Effector memory CD8-positive, alpha-beta T cell (primary cell): Measurements from ENCODE around the gene PCDHGA4.
"Not testable (repeated sequence)": the region's sequence is repeated elsewhere in the genome, so short reads cannot be mapped to it uniquely, and the experiment has no call there.

Experiments
- ATAC-seq: fragments of 150-1000 bp; cut with Tn5 transposase; replicated peaks from 2 replicates; pipeline ENCODE4 v1.10.0; 2021; ENCODE audit warnings: mild to moderate bottlenecking, moderate library complexity
- DNase-seq, 3 experiments: peaks; one replicate each; pipeline ENCODE4 v3.0.0; 2021
- H3K27ac Mint-ChIP-seq, 2 donors: one replicate each; pipeline ENCODE4 v1.8.0; 2022; ENCODE audit warnings: mild to moderate bottlenecking in 2 of 2, mixed read lengths in 2 of 2, moderate library complexity in 2 of 2
- H3K27me3 Mint-ChIP-seq, 2 donors: one replicate each; pipeline ENCODE4 v1.8.0; 2022; ENCODE audit warnings: mixed read lengths in 2 of 2
- H3K36me3 Mint-ChIP-seq: one replicate; pipeline ENCODE4 v1.8.0; 2022; ENCODE audit warnings: mild to moderate bottlenecking, moderate library complexity, mixed read lengths; ENCODE audit not compliant: insufficient read depth
- H3K4me1 Mint-ChIP-seq, 2 donors: one replicate each; pipeline ENCODE4 v1.8.0; 2022; ENCODE audit warnings: low read depth in 2 of 2, mixed read lengths in 2 of 2
- H3K4me3 Mint-ChIP-seq, 2 donors: one replicate each; pipeline ENCODE4 v1.8.0; 2022; ENCODE audit warnings: mild to moderate bottlenecking in 2 of 2, mixed read lengths in 2 of 2, moderate library complexity in 2 of 2
- H3K9me3 Mint-ChIP-seq, 2 donors: one replicate each; pipeline ENCODE4 v1.8.0; 2022; ENCODE audit warnings: mixed read lengths in 2 of 2

PCDHGA4 gene

GRCh38 chr5:141359790-141360426, 5.1 kb downstream of the PCDHGA4 start, which contains the start of gene PCDHGB2:
Gene PCDHGB2 (plus strand): TSS chr5:141359994. CDS start chr5:141360136, 142 bp downstream.
- DNase-seq: peak in 1 of 3 experiments; percentile 20
- Mint-ChIP-seq H3K36me3 (peaks cover 13% of the 10 kb centered on the region), H3K4me3 (peak within 1 kb of the TSS; percentile 65 to 80), H3K4me1 (peaks cover 2 to 9% of the 10 kb centered on the region in 2 donors), H3K9me3 (peaks cover 0 to 15% of the 10 kb centered on the region in 2 donors), H3K27me3 (peaks cover 59 to 95% of the 10 kb centered on the region in 2 donors), H3K27ac (peak within 1 kb of the TSS; percentile 44 to 47)
- peak; percentile 54 for ATAC-seq

GRCh38 chr5:141360685-141361084, 5.9 kb downstream of the PCDHGA4 start:
- H3K36me3 Mint-ChIP-seq: peaks cover 16% of the 10 kb centered on the region

GRCh38 chr5:141362719-141363118, 7.9 kb downstream of the PCDHGA4 start:
- Mint-ChIP-seq H3K9me3 (peaks cover 0 to 15% of the 10 kb centered on the region in 2 donors), H3K27ac (no peak overlapping the region), H3K4me3 (no peak overlapping the region), H3K27me3 (peaks cover 52 to 90% of the 10 kb centered on the region in 2 donors), H3K4me1 (peaks cover 2 to 9% of the 10 kb centered on the region in 2 donors), H3K36me3 (peaks cover 19% of the 10 kb centered on the region)
- ATAC-seq (no peak), DNase-seq (no peak)

More at GRCh38 chr5:141360685-141361084, 5.9 kb downstream of the PCDHGA4 start:
- DNase-seq (no peak), ATAC-seq (no peak)
- Mint-ChIP-seq H3K27me3 (peaks cover 60 to 95% of the 10 kb centered on the region in 2 donors), H3K4me3 (peak overlapping the region in 1 of 2 donors; percentile 80), H3K4me1 (peaks cover 2 to 9% of the 10 kb centered on the region in 2 donors), H3K9me3 (peaks cover 0 to 15% of the 10 kb centered on the region in 2 donors), H3K27ac (no peak overlapping the region)

GRCh38 chr5:141363952-141364660, 9.3 kb downstream of the PCDHGA4 start, which contains the start of gene PCDHGA5:
Gene PCDHGA5 (plus strand): TSS chr5:141364162. CDS start chr5:141364331, 169 bp downstream.
- DNase-seq: no peak
- no peak within 1 kb of the TSS for H3K27ac Mint-ChIP-seq
- peaks cover 51 to 89% of the 10 kb centered on the region in 2 donors for H3K27me3 Mint-ChIP-seq
- H3K4me1 Mint-ChIP-seq: peaks cover 2 to 9% of the 10 kb centered on the region in 2 donors
- H3K9me3 Mint-ChIP-seq: peaks cover 0 to 15% of the 10 kb centered on the region in 2 donors
- peaks cover 19% of the 10 kb centered on the region for H3K36me3 Mint-ChIP-seq
- ATAC-seq: no peak
- H3K4me3 Mint-ChIP-seq: no peak within 1 kb of the TSS

GRCh38 chr5:141366016-141366896, 11.4 kb downstream of the PCDHGA4 start:
- Mint-ChIP-seq H3K9me3 (peaks cover 0 to 8% of the 10 kb centered on the region in 2 donors), H3K4me1 (peaks cover 3 to 10% of the 10 kb centered on the region in 2 donors), H3K27me3 (peaks cover 52 to 85% of the 10 kb centered on the region in 2 donors), H3K4me3 (no peak overlapping the region), H3K36me3 (peaks cover 17% of the 10 kb centered on the region), H3K27ac (no peak overlapping the region)
- ATAC-seq: no peak
- DNase-seq: no peak

GRCh38 chr5:141369994-141370848, 15.4 kb downstream of the PCDHGA4 start, which contains the start of gene PCDHGB3:
Gene PCDHGB3 (plus strand): TSS chr5:141370242. CDS start chr5:141370395, 153 bp downstream.
- H3K27me3 Mint-ChIP-seq: peaks cover 35 to 63% of the 10 kb centered on the region in 2 donors
- ATAC-seq: peak; percentile 74
- H3K36me3 Mint-ChIP-seq: peaks cover 3% of the 10 kb centered on the region

GRCh38 chr5:141371572-141372475, 17.0 kb downstream of the PCDHGA4 start:
- H3K27ac Mint-ChIP-seq: no peak overlapping the region
- H3K36me3 Mint-ChIP-seq: peaks cover 3% of the 10 kb centered on the region
- H3K27me3 Mint-ChIP-seq: peaks cover 32 to 59% of the 10 kb centered on the region in 2 donors
- peaks cover 0 to 4% of the 10 kb centered on the region in 2 donors for H3K9me3 Mint-ChIP-seq
- no peak for DNase-seq
- no peak overlapping the region for H3K4me3 Mint-ChIP-seq
- peaks cover 5% of the 10 kb centered on the region in 2 donors for H3K4me1 Mint-ChIP-seq
- no peak for ATAC-seq

More at GRCh38 chr5:141369994-141370848, 15.4 kb downstream of the PCDHGA4 start, which contains the start of gene PCDHGB3:
- H3K9me3 Mint-ChIP-seq: no peaks in the 10 kb centered on the region
- DNase-seq: no peak
- H3K4me3 Mint-ChIP-seq: peak within 1 kb of the TSS; percentile 75 to 86
- H3K27ac Mint-ChIP-seq: peak within 1 kb of the TSS in 1 of 2 donors; percentile 77
- H3K4me1 Mint-ChIP-seq: peaks cover 5% of the 10 kb centered on the region in 2 donors

GRCh38 chr5:141373673-141374317, 19.0 kb downstream of the PCDHGA4 start, which contains the start of gene PCDHGA6:
Gene PCDHGA6 (plus strand): TSS chr5:141373891. CDS start chr5:141374084, 193 bp downstream.
- H3K27me3 Mint-ChIP-seq: peaks cover 30 to 53% of the 10 kb centered on the region in 2 donors
- ATAC-seq (no peak), DNase-seq (no peak)
- H3K4me1 Mint-ChIP-seq: peaks cover 5% of the 10 kb centered on the region in 2 donors
- no peak within 1 kb of the TSS for H3K27ac Mint-ChIP-seq
- no peaks in the 10 kb centered on the region for H3K36me3 Mint-ChIP-seq
- H3K4me3 Mint-ChIP-seq: no peak within 1 kb of the TSS
- peaks cover 0 to 4% of the 10 kb centered on the region in 2 donors for H3K9me3 Mint-ChIP-seq

GRCh38 chr5:141374627-141375026, 19.8 kb downstream of the PCDHGA4 start:
- Mint-ChIP-seq H3K36me3 (no peaks in the 10 kb centered on the region), H3K27ac (no peak overlapping the region), H3K4me1 (peaks cover 5% of the 10 kb centered on the region in 2 donors), H3K4me3 (no peak overlapping the region), H3K9me3 (peaks cover 0 to 4% of the 10 kb centered on the region in 2 donors), H3K27me3 (peaks cover 26 to 52% of the 10 kb centered on the region in 2 donors)
- ATAC-seq (no peak), DNase-seq (no peak)

GRCh38 chr5:141375444-141376155, 20.8 kb downstream of the PCDHGA4 start:
- not testable (repeated sequence) for H3K9me3 Mint-ChIP-seq, ATAC-seq, H3K4me3 Mint-ChIP-seq

More at GRCh38 chr5:141375444-141376155, 20.8 kb downstream of the PCDHGA4 start:
- DNase-seq, H3K4me1 Mint-ChIP-seq, H3K36me3 Mint-ChIP-seq, H3K27ac Mint-ChIP-seq: not testable (repeated sequence)
- peaks cover 18 to 42% of the 10 kb centered on the region in 2 donors for H3K27me3 Mint-ChIP-seq
